Measurements from ENCODE around the gene SPNS2. TPM values are rescaled to one million over a fixed set of nuclear protein-coding genes. Genes with fewer than 3 reads are reported as not detected.
A peak's percentile ranks its signal among the peaks of the same experiment; 100 is the strongest.

SPNS2 gene
- total and polyA plus RNA-seq, 4 experiments from 2014 or later, result 0.11 to 0.29 (median 0.18) TPM

DNA sequence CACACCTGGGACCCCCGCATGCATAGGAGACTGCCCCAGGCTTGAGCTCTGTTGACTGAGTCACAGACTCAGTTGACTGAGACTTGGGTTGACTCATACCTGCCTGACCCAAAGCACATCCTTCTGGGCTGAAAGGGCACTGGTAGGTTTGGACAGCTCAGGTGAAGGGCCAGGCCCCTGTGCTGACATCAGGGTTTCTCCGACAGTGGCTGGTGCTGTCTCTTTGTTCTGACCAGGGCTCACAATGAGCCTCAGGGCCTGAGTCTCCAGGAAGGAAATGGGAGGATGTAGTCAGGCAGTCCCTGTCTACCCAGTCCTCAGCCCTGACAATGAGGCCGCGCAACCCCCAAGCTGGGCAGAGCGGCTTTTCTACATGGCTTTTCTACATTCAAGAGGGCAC lies 6.5 kb downstream of the SPNS2 start:
- H3K36me3 Mint-ChIP-seq, result no peaks in the 10 kb centered on the region
- intact Hi-C loops (cut with micrococcal nuclease), result no loop called here
- Histone ChIP-seq H3K36me3 (ENCODE audit: insufficient read depth, low read length) (no peaks in the 10 kb centered on the region), H3K27me3 (ENCODE audit: insufficient read depth, low read length) (peaks cover 27% of the 10 kb centered on the region), H3K4me3 (ENCODE audit: low read length in 2 of 2) (no peak overlapping the region), H3K27ac (ENCODE audit: low read depth, low read length) (no peak overlapping the region), H3K9me3 (ENCODE audit: control insufficient read depth in 1 of 2, low read length in 2 of 2) (no peaks in the 10 kb centered on the region), H3K4me1 (ENCODE audit: insufficient read depth, low read length) (peaks cover 35% of the 10 kb centered on the region)
- ChIA-PET POLR2A (ENCODE audit: partially characterized antibody) (interaction anchor here (1.2 kb wide), 1 partner anchor 25 kb away, joined by 3 read pairs; no protein-coding TSS in a partner anchor), CTCF (ENCODE audit: partially characterized antibody) (interaction anchor here (1.4 kb wide), 1 partner anchor 24 kb away, joined by 3 read pairs; no protein-coding TSS in a partner anchor)
- peak overlapping the region in 1 of 7 donors; percentile 68 for H3K27ac Mint-ChIP-seq
- H3K4me3 Mint-ChIP-seq, result no peak overlapping the region
- peaks cover 17 to 49% (median 33%) of the 10 kb centered on the region in 4 donors for H3K4me1 Mint-ChIP-seq
- H3K9me3 Mint-ChIP-seq, result no peaks in the 10 kb centered on the region
- no peak for DNase-seq
- H3K27me3 Mint-ChIP-seq, result peaks cover 14 to 19% of the 10 kb centered on the region in 2 donors

DNA sequence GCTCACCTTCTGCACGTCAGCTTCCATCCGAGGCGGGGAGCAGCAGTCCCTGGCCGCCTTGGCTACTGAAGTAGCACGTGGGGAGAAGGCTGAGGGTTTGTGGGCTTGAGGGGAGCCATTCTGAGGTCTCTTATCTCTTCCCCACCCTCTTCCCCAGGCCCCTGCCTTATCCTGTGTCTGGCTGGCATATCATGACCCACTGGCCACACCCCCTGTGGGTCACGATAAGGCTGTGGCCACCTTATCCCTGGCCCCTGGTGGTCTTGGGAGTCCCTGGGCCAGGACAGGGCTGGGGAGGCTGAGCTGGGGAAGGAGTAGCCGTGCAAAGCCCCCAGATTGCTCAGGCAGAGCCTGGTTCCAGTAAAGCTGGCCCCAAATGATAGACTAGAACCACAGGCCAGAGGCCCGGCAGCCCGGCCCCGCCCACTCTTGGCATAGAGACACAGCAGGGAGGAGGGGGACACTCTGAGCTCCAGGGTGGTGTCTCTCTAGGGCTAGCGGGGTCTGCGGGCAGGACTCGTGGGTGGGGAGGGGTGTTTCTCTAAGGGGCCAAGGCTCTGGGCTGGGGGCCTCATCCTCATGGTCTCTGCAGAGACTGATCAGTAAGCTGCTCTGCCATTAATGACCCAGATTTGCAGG lies 7.6 kb downstream of the SPNS2 start:
- Mint-ChIP-seq H3K27me3 (peaks cover 11 to 12% of the 10 kb centered on the region in 2 donors), H3K4me3 (no peak overlapping the region), H3K27ac (no peak overlapping the region), H3K4me1 (peaks cover 13 to 46% (median 27%) of the 10 kb centered on the region in 4 donors), H3K36me3 (no peaks in the 10 kb centered on the region), H3K9me3 (no peaks in the 10 kb centered on the region)
- intact Hi-C loops (cut with micrococcal nuclease), result no loop called here
- no peaks in the 10 kb centered on the region for H3K36me3 ChIP-seq (ENCODE audit: insufficient read depth, low read length)
- H3K4me3 ChIP-seq (ENCODE audit: low read length in 2 of 2), result no peak overlapping the region
- POLR2A ChIA-PET (ENCODE audit: partially characterized antibody), result interaction anchor here (1.2 kb wide), 1 partner anchor 26 kb away, joined by 3 read pairs; no protein-coding TSS in a partner anchor
- DNase-seq, result no peak
- no peak overlapping the region for H3K27ac ChIP-seq (ENCODE audit: low read depth, low read length)
- CTCF ChIA-PET (ENCODE audit: partially characterized antibody), result interaction anchor here (1.0 kb wide), 1 partner anchor 17 kb away, joined by 3 read pairs; no protein-coding TSS in a partner anchor
- H3K27me3 ChIP-seq (ENCODE audit: insufficient read depth, low read length), result peaks cover 16% of the 10 kb centered on the region
- H3K4me1 ChIP-seq (ENCODE audit: insufficient read depth, low read length), result peaks cover 24% of the 10 kb centered on the region
- H3K9me3 ChIP-seq (ENCODE audit: control insufficient read depth in 1 of 2, low read length in 2 of 2), result no peaks in the 10 kb centered on the region

DNA sequence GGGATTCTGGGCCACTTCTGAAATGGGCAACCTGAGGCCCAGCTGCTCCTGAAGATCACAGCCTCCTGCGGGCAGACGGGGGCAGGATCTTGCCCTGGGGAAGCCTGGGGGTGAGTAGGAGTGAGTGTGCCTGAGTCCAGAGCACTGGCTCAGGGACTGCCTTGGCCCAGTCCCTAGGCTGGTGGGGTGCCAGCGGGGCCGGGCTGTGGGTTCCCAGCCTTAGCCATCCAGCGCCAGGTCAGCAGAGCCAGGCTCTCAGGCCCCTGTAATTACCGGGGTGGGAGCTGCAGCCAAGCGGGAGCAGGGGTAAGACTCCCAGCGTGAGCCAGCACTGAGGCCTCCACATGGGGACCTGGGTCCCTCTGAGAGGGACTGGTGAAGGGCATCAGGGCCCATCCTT lies 8.2 kb downstream of the SPNS2 start:
- ChIA-PET CTCF (ENCODE audit: partially characterized antibody) (interaction anchor here (1.0 kb wide), 1 partner anchor 17 kb away, joined by 3 read pairs; no protein-coding TSS in a partner anchor), POLR2A (ENCODE audit: partially characterized antibody) (no interaction called here)
- Histone ChIP-seq H3K27me3 (ENCODE audit: insufficient read depth, low read length) (peaks cover 11% of the 10 kb centered on the region), H3K9me3 (ENCODE audit: control insufficient read depth in 1 of 2, low read length in 2 of 2) (no peaks in the 10 kb centered on the region), H3K4me3 (ENCODE audit: low read length in 2 of 2) (no peak overlapping the region), H3K27ac (ENCODE audit: low read depth, low read length) (no peak overlapping the region), H3K36me3 (ENCODE audit: insufficient read depth, low read length) (no peaks in the 10 kb centered on the region), H3K4me1 (ENCODE audit: insufficient read depth, low read length) (peaks cover 23% of the 10 kb centered on the region)
- Mint-ChIP-seq H3K27ac (no peak overlapping the region), H3K27me3 (peaks cover 6 to 9% of the 10 kb centered on the region in 2 donors), H3K36me3 (no peaks in the 10 kb centered on the region), H3K4me1 (peaks cover 13 to 42% (median 27%) of the 10 kb centered on the region in 4 donors), H3K4me3 (no peak overlapping the region), H3K9me3 (no peaks in the 10 kb centered on the region)
- no peak for DNase-seq
- intact Hi-C loops (cut with micrococcal nuclease), result no loop called here

DNA sequence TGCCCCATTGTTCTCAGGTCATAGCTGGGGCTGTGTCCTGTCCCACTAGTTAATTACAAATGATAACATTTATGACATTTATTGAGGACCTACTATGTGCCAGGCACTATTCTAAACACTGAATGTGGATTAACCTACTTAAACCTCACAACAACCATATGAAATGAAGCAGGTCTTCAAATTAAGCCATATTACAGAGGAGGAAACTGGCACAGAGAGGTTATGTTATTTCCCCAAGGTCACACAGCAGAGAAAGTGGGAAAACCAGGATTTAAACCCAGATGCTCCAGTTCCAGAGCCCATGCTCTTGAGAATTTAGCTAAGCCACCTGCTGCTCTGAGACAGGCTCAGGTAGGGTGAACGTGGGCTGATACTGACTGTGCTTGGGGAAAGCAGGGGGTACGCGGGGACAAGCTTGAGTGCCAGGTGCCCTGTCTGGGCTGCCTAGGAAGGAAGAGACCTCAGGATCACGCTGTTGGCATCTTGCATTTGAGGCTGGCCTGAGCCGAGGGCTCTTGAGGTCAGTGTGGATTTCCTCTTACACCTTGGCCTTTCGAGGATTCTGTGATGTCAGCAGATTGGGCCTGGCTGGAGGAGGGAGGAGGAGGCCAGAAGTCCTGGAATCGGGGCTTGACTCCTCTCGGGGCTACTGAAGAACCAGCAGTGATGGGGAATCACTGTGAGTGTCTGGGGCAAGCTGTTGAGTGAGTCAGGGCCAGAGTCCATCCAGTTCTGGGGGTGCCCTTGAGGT lies 8.9 kb downstream of the SPNS2 start:
- CTCF ChIA-PET (ENCODE audit: partially characterized antibody), result no interaction called here
- no peak overlapping the region for H3K4me3 ChIP-seq (ENCODE audit: low read length in 2 of 2)
- Mint-ChIP-seq H3K4me3 (no peak overlapping the region), H3K9me3 (no peaks in the 10 kb centered on the region), H3K36me3 (no peaks in the 10 kb centered on the region), H3K4me1 (peaks cover 13 to 42% (median 27%) of the 10 kb centered on the region in 4 donors), H3K27me3 (peaks cover 4 to 9% of the 10 kb centered on the region in 2 donors), H3K27ac (peak overlapping the region in 1 of 7 donors; percentile 29)
- H3K27ac ChIP-seq (ENCODE audit: low read depth, low read length), result no peak overlapping the region
- peaks cover 23% of the 10 kb centered on the region for H3K4me1 ChIP-seq (ENCODE audit: insufficient read depth, low read length)
- H3K27me3 ChIP-seq (ENCODE audit: insufficient read depth, low read length), result peaks cover 8% of the 10 kb centered on the region
- no peaks in the 10 kb centered on the region for H3K36me3 ChIP-seq (ENCODE audit: insufficient read depth, low read length)
- DNase-seq, result no peak
- intact Hi-C loops (cut with micrococcal nuclease), result no loop called here
- POLR2A ChIA-PET (ENCODE audit: partially characterized antibody), result no interaction called here
- no peaks in the 10 kb centered on the region for H3K9me3 ChIP-seq (ENCODE audit: control insufficient read depth in 1 of 2, low read length in 2 of 2)

DNA sequence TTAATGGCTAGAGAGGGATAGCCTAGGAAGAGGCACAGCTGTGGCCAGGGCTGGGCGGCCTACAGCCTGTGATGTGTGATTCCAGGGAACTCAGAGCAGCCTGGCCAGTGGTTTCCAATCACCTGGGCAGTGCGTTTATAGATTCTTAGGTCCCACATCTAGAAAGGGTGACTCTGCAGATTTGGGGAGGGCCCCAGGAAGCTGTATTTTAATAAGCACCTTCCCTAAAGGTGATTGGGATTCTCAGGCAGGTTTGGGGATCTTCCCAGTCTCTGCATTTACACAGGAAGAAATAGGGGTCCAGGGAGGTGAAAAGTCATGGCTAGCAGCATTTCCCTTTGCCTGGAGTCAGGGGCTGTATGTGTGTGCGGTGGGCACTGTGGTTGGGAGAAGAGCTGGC lies 9.5 kb downstream of the SPNS2 start:
- H3K27me3 Mint-ChIP-seq, result peaks cover 2 to 4% of the 10 kb centered on the region in 2 donors
- peaks cover 5% of the 10 kb centered on the region for H3K27me3 ChIP-seq (ENCODE audit: insufficient read depth, low read length)
- H3K36me3 ChIP-seq (ENCODE audit: insufficient read depth, low read length), result no peaks in the 10 kb centered on the region
- ChIA-PET CTCF (ENCODE audit: partially characterized antibody) (no interaction called here), POLR2A (ENCODE audit: partially characterized antibody) (no interaction called here)
- DNase-seq, result no peak
- H3K4me3 Mint-ChIP-seq, result no peak overlapping the region
- intact Hi-C loops (cut with micrococcal nuclease), result no loop called here
- H3K27ac Mint-ChIP-seq, result peak overlapping the region in 1 of 7 donors; percentile 29
- peaks cover 13 to 42% (median 27%) of the 10 kb centered on the region in 4 donors for H3K4me1 Mint-ChIP-seq
- no peaks in the 10 kb centered on the region for H3K9me3 Mint-ChIP-seq
- peaks cover 23% of the 10 kb centered on the region for H3K4me1 ChIP-seq (ENCODE audit: insufficient read depth, low read length)
- H3K27ac ChIP-seq (ENCODE audit: low read depth, low read length), result no peak overlapping the region
- no peaks in the 10 kb centered on the region for H3K9me3 ChIP-seq (ENCODE audit: control insufficient read depth in 1 of 2, low read length in 2 of 2)
- H3K36me3 Mint-ChIP-seq, result no peaks in the 10 kb centered on the region
- no peak overlapping the region for H3K4me3 ChIP-seq (ENCODE audit: low read length in 2 of 2)

DNA sequence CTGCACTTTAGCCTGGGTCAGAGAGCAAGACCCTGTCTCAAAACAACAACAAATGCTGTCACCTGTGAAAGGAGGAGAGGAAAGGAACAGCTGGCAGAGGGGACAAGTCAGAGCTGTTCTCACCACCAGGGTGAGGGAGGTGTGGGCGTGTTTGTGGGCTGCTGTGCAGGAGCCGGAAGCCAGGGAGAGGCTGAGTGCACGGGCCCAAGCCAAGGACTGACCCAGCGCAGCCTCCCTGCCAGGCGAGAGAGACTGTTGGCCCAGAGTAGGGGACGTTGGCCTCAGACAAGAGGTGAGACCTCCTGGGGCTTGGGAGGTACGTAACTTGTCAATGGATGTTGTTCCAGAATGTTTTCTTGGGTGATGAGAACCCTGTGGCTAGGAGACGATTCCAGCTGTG lies 10.7 kb downstream of the SPNS2 start:
- peaks cover 16% of the 10 kb centered on the region for H3K4me1 ChIP-seq (ENCODE audit: insufficient read depth, low read length)
- H3K4me3 ChIP-seq (ENCODE audit: low read length in 2 of 2), result no peak overlapping the region
- no peaks in the 10 kb centered on the region for H3K27me3 ChIP-seq (ENCODE audit: insufficient read depth, low read length)
- Mint-ChIP-seq H3K27me3 (peaks cover 0 to 3% of the 10 kb centered on the region in 2 donors), H3K4me3 (peak overlapping the region in 4 of 8 donors; percentile 6 to 62 (median 44)), H3K27ac (peak overlapping the region in 2 of 7 donors; percentile 57 to 59), H3K4me1 (peaks cover 13 to 33% (median 23%) of the 10 kb centered on the region in 4 donors), H3K9me3 (no peaks in the 10 kb centered on the region), H3K36me3 (no peaks in the 10 kb centered on the region)
- intact Hi-C loops (cut with micrococcal nuclease), result no loop called here
- H3K36me3 ChIP-seq (ENCODE audit: insufficient read depth, low read length), result no peaks in the 10 kb centered on the region
- peak in 3 of 5 donors; percentile 22 for DNase-seq
- no peak overlapping the region for H3K27ac ChIP-seq (ENCODE audit: low read depth, low read length)
- POLR2A ChIA-PET (ENCODE audit: partially characterized antibody), result interaction anchor here (1.0 kb wide), 1 partner anchor 11 kb away, joined by 3 read pairs; the partner anchor contains the start of gene SPNS2
- CTCF ChIA-PET (ENCODE audit: partially characterized antibody), result interaction anchor here (0.8 kb wide), 1 partner anchor 11 kb away, joined by 4 read pairs; the partner anchor contains the start of gene SPNS2
- H3K9me3 ChIP-seq (ENCODE audit: control insufficient read depth in 1 of 2, low read length in 2 of 2), result no peaks in the 10 kb centered on the region

Measured in CD4-positive, alpha-beta memory T cell (primary cell).